Measurements from ENCODE around the gene TMEM171.

The TMEM171 gene

DNA sequence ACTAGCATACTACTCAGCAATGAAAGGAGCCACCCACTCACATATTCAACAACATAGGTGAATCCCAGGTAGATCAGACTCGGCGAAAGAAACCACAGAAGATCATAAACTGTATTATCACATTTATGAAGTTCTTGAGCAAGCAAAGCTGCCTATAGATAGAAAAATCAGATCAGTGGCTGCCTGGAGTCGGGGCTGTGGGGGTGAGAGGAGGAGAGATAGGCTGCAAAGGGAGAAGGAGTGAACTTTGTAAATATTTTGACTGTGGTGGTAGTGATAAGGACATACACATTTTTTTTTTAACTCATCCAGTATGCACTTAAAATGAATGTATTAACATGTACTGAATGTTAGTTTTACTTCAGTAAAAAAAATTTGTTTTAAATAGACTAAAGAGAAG, 29.2 kb downstream of the TMEM171 start:
- H3K4me3 ChIP-seq (ENCODE audit: severe bottlenecking): no peak overlapping the region
- H3K36me3 ChIP-seq (ENCODE audit: low read depth): no peaks in the 10 kb centered on the region
- ATAC-seq (ENCODE audit: low read depth) (no peak), DNase-seq (ENCODE audit: low spot score) (no peak)
- no peaks in the 10 kb centered on the region for H3K4me1 ChIP-seq (ENCODE audit: insufficient read depth, poor library complexity, severe bottlenecking)
- TF ChIP-seq CTCF (IDR thresholded peaks at IDR 0.05; ENCODE audit: poor library complexity, severe bottlenecking): no peak
- H3K27ac ChIP-seq (ENCODE audit: poor library complexity, severe bottlenecking): no peak overlapping the region
- H3K27me3 ChIP-seq (ENCODE audit: insufficient read depth, poor library complexity, severe bottlenecking): no peaks in the 10 kb centered on the region
- no peaks in the 10 kb centered on the region for H3K9me3 ChIP-seq (ENCODE audit: severe bottlenecking)

DNA sequence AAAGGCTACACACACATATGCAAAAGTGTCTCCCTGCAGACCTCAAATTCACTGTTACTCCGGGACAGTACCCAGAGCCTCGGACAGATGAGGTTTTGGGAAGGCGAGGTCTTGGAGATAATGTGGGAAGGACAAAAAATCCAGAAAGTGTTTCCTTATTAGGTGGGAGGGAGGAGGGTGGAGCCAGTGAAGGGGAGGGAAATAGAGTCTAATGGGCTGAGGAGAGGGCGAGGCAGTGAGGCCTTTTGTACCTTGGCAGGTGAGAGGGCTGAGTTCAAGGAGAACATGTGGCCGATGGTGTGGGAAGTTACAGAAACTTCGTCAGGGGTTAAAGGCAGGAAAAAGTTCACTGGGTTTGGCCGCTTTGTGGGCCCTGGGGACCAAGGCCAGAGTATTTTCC, 30.5 kb downstream of the TMEM171 start:
- Histone ChIP-seq H3K27ac (ENCODE audit: poor library complexity, severe bottlenecking) (no peak overlapping the region), H3K4me3 (ENCODE audit: severe bottlenecking) (no peak overlapping the region), H3K4me1 (ENCODE audit: insufficient read depth, poor library complexity, severe bottlenecking) (no peaks in the 10 kb centered on the region), H3K36me3 (ENCODE audit: low read depth) (no peaks in the 10 kb centered on the region), H3K9me3 (ENCODE audit: severe bottlenecking) (no peaks in the 10 kb centered on the region), H3K27me3 (ENCODE audit: insufficient read depth, poor library complexity, severe bottlenecking) (no peaks in the 10 kb centered on the region)
- ATAC-seq (ENCODE audit: low read depth) (no peak), DNase-seq (ENCODE audit: low spot score) (no peak)
- no peak for TF ChIP-seq CTCF (IDR thresholded peaks at IDR 0.05; ENCODE audit: poor library complexity, severe bottlenecking)

DNA sequence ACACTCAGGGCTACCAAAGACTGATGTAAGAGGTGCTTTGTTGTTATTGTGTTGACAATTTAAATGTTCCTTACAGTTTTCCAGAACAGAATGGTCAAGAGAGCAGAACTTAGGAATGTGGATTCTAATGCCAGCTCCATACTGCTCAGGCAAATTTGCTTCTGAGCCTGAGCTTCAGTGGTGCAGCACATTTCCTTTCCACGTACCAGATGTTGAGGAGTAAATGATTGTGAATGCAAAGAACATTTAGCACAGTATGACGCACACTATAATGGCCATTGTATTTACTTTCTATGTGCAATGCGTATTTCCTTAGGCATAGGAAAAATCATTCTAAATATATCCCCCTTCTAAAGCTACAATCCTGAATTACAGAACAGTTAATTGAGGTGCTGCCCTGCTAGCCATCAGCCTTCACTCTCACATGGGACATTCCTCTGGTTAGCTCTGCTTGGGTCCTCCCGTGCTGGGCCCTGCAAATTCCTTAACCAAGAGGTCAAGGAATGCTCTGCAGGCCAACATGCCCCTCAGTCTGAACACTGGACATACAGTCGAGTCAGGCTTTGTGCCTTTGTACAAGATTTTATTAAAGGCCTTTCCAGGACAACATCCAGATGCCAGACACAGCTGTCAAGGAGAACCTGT, 31.5 kb downstream of the TMEM171 start:
- Histone ChIP-seq H3K27me3 (ENCODE audit: insufficient read depth, poor library complexity, severe bottlenecking) (no peaks in the 10 kb centered on the region), H3K9me3 (ENCODE audit: severe bottlenecking) (no peaks in the 10 kb centered on the region), H3K4me3 (ENCODE audit: severe bottlenecking) (no peak overlapping the region), H3K4me1 (ENCODE audit: insufficient read depth, poor library complexity, severe bottlenecking) (no peaks in the 10 kb centered on the region), H3K36me3 (ENCODE audit: low read depth) (no peaks in the 10 kb centered on the region), H3K27ac (ENCODE audit: poor library complexity, severe bottlenecking) (no peak overlapping the region)
- TF ChIP-seq CTCF (IDR thresholded peaks at IDR 0.05; ENCODE audit: poor library complexity, severe bottlenecking): no peak
- DNase-seq (ENCODE audit: low spot score): no peak
- ATAC-seq (ENCODE audit: low read depth): no peak

DNA sequence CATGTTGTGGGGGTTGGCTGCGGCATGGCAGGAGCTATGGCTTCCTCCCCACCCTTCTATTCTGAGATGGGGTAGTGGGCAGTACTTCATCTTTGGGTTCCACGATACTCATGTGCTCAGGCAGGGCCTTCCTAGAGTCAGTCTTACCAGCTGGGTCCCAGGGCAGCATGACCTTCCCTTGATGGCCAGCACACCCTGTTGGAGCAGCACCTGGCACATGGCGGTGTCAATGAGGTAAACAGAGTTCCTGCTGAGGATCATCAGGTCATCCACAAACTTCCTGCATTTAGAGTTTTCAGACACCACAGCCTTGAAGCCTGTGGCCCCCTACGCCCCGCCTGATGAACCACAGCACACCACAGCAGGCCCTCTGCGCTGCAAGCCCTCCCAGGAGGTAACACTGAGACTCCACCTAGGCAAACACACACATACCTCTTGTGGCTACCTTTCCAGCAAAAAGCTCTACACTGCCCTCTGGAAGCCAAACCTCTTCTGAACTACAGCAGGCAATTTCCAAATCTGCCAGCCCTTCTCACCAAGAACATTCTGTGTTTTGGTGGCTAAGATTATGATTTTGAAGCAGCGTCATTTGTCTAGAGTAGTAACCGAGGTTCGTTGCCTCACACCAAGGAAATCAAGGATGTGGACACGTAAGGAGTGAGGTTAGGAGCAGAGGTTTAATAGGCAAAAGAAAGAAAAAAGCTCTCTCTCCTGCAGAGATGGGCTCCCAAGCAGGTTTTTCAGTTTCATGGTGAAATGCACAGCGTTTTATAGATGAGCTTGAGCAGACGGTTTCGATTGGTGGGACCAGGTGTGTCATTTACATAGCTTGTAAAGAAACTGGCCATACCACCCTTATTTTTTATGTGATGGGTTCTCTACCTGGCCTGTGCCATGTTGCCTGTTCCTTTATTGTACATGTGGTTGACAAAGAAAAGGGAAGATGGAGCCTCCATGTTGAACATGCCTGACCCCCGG, 32.3 kb downstream of the TMEM171 start:
- Histone ChIP-seq H3K36me3 (ENCODE audit: low read depth) (no peaks in the 10 kb centered on the region), H3K4me3 (ENCODE audit: severe bottlenecking) (no peak overlapping the region), H3K9me3 (ENCODE audit: severe bottlenecking) (no peaks in the 10 kb centered on the region), H3K27ac (ENCODE audit: poor library complexity, severe bottlenecking) (no peak overlapping the region), H3K4me1 (ENCODE audit: insufficient read depth, poor library complexity, severe bottlenecking) (no peaks in the 10 kb centered on the region), H3K27me3 (ENCODE audit: insufficient read depth, poor library complexity, severe bottlenecking) (no peaks in the 10 kb centered on the region)
- ATAC-seq (ENCODE audit: low read depth) (no peak), DNase-seq (ENCODE audit: low spot score) (no peak)
- no peak for TF ChIP-seq CTCF (IDR thresholded peaks at IDR 0.05; ENCODE audit: poor library complexity, severe bottlenecking)

All from RWPE2 (cell line).